GM12801 (cell line): ENCODE measurements around the gene CHRM3.

Source experiments
- TF ChIP-seq, protein P1 (sequence below): IDR thresholded peaks from one replicate; pipeline ENCODE4 v1.5.1; 2011; ENCODE audit warnings: control low read depth; ENCODE audit not compliant: insufficient read length; ENCODE audit errors: extremely low read depth

Gene CHRM3

DNA sequence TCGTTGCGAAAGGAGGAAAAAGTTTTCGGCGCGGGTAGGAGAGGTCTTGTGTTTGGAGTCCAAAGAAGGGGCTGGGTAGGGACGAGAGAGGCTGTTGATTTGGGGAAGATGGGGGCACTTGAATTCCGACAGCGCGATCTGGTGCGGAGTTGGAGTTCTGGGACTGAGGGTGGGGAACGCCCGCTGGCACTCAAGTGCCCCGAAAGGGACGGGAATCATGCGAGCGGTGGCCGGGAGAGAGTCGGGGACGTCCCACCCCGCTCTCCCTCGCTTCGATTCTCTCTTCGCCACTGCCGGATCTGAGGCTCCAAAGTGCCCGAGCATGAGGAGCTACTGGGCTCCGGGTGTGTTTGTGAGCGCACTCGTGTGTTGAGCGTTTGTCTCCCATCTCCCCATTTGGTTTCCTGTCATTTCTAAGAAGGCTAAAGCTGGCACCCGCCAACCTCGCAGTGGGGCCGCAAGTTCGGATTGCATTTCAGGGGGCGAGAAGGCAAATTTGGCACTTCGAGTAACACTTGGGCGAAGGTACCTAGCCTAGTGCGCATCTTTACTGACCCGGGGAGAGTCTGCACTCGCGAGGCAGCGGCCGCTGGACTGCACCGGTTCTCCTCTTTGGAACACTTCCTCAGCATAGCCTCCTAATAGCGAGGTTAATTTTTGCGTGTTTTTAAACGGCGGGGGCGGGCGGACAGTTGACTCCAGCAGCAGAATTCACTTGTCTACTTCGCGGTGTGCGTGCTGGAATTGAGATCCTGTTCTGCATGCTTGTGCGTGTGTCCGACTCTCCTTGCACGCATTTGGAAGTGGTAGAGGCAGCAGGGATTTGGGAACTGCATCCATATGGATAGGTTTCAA, 1.2 kb downstream of the CHRM3 start:
- TF ChIP-seq, protein P1, sequence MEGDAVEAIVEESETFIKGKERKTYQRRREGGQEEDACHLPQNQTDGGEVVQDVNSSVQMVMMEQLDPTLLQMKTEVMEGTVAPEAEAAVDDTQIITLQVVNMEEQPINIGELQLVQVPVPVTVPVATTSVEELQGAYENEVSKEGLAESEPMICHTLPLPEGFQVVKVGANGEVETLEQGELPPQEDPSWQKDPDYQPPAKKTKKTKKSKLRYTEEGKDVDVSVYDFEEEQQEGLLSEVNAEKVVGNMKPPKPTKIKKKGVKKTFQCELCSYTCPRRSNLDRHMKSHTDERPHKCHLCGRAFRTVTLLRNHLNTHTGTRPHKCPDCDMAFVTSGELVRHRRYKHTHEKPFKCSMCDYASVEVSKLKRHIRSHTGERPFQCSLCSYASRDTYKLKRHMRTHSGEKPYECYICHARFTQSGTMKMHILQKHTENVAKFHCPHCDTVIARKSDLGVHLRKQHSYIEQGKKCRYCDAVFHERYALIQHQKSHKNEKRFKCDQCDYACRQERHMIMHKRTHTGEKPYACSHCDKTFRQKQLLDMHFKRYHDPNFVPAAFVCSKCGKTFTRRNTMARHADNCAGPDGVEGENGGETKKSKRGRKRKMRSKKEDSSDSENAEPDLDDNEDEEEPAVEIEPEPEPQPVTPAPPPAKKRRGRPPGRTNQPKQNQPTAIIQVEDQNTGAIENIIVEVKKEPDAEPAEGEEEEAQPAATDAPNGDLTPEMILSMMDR: no peak

DNA sequence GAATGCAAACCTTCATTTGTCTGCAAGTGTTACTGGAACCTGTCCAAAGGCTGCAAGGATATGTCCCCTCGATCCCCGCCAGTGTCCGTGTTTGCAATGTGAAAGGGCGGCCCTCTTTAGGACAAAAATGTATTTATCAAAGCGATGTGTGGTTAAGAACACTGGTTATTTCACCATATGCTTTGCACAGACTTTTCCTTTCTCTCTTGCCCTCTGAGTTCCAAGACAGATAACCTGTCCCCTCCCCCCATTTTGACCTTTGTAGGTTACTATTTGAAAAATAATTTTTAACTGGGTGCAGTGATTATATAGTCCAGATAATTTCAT, 1.8 kb downstream of the CHRM3 start:
- TF ChIP-seq, protein P1: no peak

DNA sequence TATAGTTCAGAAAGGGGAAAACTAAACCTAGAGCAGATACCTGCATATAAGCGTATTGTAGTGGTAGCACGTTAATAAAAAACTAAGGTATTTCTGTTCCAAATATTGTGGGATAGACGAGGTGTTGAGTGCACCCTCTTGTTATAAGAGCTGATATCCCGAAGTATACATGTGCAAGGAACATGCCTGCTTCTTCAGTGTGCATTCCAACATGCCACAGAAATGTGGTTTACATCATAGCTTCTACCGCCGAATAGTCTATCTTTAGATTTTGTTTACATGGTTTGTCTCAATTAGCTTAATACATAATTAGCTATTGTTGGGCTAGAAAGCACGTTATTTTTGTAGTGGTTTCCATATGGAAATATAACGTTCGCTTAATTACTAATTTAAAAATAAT, 2.2 kb downstream of the CHRM3 start:
- TF ChIP-seq, protein P1: no peak

DNA sequence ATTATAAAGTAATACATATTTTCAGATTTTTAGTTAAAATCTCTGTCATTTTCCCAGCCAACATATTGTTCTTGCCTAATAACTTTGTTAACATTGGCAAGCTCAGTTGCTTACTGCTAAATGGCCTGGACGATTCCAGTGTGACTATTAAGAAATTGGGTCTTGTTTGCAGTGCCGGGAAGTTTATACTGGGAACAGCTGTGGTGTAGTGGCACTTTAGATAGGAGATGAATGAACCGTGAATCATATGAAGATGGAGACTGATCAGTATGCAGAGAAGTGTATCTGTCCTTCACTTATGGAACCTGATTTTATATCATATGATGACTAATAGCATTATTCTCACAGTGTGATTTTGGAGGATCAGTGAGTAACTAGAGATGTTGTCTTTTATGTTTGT, 3.3 kb downstream of the CHRM3 start:
- TF ChIP-seq, protein P1: no peak

DNA sequence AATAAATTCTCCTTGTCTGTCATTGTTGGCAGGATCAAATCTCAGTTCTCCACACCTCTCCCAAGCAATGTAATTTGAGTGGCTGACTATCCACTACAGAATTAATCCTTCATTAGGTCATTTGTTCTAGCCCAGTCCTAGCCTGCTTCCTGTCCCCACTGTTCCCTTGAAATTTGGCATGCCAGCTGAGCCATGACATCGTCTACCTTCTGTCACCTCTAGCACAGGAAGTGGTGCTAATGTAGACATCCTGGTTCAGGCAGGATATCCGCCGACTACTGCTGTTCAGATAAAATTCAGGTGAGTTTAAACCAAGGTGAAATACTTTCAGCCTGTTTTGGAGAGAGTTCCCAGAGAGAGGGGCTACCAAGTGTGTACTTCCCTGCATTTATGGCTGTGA, 5.9 kb downstream of the CHRM3 start:
- TF ChIP-seq, protein P1: no peak

DNA sequence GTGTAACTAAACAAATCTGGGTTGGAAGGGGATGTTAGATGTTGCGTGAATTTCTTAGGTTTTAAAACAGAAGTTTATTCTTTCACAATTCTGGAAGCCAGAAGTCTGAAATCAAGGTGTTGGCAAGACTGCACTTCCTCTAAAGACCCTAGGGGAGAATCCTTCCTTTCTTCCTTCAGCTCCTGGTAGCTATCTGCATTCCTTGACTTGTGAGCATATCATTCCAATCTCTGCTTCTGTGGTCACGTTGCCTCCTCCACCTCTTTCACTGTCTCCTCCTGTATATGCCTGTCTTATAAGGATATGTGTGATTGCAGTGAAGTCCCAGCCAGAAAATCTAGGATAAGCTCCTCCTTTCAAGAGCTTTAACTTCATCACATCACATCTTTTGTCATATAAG, 7.7 kb downstream of the CHRM3 start:
- TF ChIP-seq, protein P1: no peak

DNA sequence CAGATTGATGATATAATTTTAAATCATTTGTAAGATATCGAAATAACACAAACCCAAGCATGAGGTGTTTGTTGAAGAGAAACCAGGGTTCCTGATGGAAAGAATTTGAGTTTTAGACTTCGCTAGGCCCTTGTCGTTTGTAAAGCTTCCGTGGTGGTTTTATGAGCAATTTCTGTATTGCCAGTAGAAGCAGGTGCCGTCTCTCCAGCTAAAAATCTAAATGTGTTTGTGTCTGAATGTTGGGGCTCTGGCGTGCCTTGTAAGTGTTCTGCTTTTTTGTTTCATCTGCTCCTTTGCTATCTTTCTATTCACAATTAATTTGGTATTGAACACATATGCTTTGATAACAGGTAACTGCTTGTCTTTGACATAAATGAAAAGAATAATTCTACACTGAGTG, 27.5 kb downstream of the CHRM3 start:
- TF ChIP-seq, protein P1: no peak
